Tibial nerve (tissue), 3 donors: ENCODE results near the gene RTN4.

ENCODE experiments used
- POLR2A ChIP-seq, 2 donors: fragments of 450-650 bp; IDR thresholded peaks; one replicate each; pipeline ENCODE4 v1.6.1; 2017; ENCODE audit warnings: antibody characterized with exemption in 2 of 2, mild to moderate bottlenecking in 2 of 2, moderate library complexity in 2 of 2
- TF ChIP-seq, protein P1 (sequence below), 5 experiments: fragments of 200-600 bp in 3 of 5; fragments of 450-650 bp in 2 of 5; sonication (generic) in 3 of 5; IDR thresholded peaks; one replicate each; pipeline ENCODE4 v1.5.1; 2016 to 2019; ENCODE audit warnings: antibody characterized with exemption in 5 of 5, mild to moderate bottlenecking in 3 of 5, moderate library complexity in 2 of 5

DNA sequence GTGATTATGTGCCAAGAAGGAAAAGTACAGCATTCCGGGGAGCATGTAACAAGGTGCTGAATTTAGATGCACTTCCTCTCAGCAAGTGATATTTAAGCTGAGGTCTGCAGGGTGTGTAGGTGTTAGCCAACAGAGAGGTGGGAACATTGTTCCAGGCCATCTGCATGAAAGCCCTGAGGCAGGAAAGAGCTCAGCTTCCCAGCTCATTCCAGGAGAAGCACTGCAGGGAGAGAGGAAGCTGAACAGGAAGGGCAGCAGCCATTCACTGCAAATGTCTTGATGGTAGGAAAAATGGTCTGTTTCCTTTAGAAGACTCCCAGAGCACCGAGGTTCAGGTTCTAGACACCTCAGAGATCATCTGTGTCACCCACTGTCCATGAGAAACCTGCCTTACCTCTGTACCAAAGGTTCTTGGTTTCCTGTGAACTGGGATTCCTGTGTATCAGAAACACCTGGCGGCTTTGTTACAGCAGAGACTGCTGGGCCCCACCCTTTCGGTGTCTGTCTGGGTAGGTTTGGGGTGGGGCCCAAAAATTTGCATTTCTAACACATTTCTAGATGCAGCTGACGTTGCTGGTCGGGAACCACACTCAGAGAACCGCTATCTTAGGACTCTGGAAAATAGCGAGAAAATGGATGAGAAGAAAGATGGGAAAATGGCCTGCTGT lies 84.0 kb downstream of the RTN4 start:
- TF ChIP-seq, protein P1, sequence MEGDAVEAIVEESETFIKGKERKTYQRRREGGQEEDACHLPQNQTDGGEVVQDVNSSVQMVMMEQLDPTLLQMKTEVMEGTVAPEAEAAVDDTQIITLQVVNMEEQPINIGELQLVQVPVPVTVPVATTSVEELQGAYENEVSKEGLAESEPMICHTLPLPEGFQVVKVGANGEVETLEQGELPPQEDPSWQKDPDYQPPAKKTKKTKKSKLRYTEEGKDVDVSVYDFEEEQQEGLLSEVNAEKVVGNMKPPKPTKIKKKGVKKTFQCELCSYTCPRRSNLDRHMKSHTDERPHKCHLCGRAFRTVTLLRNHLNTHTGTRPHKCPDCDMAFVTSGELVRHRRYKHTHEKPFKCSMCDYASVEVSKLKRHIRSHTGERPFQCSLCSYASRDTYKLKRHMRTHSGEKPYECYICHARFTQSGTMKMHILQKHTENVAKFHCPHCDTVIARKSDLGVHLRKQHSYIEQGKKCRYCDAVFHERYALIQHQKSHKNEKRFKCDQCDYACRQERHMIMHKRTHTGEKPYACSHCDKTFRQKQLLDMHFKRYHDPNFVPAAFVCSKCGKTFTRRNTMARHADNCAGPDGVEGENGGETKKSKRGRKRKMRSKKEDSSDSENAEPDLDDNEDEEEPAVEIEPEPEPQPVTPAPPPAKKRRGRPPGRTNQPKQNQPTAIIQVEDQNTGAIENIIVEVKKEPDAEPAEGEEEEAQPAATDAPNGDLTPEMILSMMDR (IDR thresholded peaks at IDR 0.05): no peak
- no peak for TF ChIP-seq POLR2A (IDR thresholded peaks at IDR 0.05)
